GM12873 (cell line): ENCODE results near the gene XAB2.

Source experiments
- TF ChIP-seq, protein P1 (sequence below): IDR thresholded peaks from 2 replicates; pipeline ENCODE4 v1.5.1; 2012; ENCODE audit warnings: low read depth, mild to moderate bottlenecking, moderate library complexity, low read length, control low read depth; ENCODE audit not compliant: insufficient read depth; ENCODE audit errors: missing control alignments

Gene XAB2

DNA sequence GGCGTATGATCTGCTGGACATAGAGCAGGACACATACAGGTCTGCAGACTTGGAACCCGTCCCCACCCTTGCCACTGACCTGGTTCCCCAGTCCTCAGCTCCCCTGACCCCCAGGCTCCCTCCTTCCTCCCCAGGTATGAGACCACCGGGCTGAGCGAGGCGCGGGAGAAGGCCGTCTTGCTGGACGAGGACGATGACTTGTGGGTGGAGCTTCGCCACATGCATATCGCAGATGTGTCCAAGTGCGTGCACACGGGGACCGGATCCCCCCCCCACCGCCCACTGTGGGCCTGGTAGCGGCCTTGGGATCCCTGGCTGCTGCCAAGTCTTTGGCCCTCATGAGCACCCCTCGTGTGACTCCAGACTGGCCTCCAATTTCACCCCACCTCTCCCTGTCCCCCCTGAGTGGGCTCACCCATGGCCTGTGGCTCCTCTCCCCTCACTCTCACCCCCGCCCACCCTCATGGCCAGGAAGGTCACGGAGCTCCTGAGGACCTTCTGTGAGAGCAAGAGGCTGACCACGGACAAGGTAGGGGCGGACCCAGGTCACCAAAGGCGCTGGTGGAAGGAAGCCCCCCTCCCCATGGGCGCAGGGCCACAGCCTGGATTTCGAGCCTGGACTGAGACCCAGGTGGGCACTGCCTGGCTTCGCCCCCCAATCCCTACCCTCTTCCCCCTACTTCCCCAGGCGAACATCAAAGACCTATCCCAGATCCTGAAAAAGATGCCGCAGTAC, 13.1 kb upstream of the XAB2 start:
- TF ChIP-seq, protein P1, sequence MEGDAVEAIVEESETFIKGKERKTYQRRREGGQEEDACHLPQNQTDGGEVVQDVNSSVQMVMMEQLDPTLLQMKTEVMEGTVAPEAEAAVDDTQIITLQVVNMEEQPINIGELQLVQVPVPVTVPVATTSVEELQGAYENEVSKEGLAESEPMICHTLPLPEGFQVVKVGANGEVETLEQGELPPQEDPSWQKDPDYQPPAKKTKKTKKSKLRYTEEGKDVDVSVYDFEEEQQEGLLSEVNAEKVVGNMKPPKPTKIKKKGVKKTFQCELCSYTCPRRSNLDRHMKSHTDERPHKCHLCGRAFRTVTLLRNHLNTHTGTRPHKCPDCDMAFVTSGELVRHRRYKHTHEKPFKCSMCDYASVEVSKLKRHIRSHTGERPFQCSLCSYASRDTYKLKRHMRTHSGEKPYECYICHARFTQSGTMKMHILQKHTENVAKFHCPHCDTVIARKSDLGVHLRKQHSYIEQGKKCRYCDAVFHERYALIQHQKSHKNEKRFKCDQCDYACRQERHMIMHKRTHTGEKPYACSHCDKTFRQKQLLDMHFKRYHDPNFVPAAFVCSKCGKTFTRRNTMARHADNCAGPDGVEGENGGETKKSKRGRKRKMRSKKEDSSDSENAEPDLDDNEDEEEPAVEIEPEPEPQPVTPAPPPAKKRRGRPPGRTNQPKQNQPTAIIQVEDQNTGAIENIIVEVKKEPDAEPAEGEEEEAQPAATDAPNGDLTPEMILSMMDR, result no peak

DNA sequence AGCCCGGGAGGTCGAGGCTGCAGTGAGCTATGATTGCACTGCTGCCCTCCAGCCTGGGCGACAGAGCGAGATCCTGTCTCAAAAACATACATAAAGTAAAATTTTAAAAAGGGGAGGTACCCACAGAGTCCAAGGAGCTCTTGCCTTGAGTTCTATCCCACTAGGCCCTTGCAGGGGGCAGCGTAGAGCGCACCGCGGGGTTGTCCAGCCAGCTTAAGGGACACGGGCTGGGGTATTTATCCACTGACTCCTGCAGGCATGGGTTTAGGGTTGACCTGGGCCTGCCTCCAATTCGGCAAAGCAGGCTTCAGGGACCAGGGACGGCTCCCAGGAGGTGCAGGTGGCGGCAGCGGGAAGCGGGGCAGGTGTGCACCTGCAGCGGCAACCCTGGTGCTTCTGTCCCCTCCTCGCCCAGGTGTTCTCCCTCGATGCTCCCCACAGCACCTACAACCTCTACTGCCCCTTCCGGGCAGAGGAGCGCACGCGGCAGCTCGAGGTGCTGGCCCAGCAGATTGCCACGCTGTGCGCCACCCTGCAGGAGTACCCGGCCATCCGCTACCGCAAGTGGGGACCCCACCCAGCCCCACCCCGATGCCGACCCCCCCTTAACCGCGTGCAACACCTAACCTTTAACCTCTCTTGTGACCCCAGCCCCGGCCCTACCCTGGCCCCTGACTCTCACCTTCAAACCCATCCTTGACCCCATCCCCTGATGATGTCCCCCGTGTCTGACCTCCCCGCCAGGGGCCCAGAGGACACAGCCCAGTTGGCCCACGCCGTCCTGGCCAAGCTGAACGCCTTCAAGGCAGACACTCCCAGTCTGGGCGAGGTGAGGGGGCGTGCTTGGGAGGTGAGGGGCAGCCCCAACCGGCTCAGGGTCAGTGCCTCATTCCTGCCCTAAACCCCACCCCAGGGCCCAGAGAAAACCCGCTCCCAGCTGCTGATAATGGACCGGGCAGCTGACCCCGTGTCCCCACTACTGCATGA, 12.2 kb upstream of the XAB2 start:
- TF ChIP-seq, protein P1, result no peak

DNA sequence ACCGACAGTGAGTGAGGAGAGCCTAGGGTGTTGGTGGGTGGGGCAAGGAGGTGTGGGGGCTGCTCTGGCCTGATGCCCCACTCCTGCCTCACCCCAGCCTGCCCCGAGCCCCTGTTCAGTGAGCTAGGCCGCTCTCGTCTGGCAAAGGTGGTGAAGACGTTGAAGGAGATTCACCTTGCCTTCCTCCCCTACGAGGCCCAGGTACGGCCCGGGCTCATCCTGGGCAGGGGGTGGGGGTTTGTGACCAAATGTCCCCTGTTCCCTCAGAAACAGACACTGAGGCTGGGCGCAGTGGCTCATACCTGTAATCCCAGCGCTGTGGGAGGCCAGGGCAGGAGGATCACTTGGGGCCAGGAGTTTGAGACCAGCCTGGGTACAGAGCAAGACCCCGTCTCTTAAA, 11.5 kb upstream of the XAB2 start:
- TF ChIP-seq, protein P1, result no peak

DNA sequence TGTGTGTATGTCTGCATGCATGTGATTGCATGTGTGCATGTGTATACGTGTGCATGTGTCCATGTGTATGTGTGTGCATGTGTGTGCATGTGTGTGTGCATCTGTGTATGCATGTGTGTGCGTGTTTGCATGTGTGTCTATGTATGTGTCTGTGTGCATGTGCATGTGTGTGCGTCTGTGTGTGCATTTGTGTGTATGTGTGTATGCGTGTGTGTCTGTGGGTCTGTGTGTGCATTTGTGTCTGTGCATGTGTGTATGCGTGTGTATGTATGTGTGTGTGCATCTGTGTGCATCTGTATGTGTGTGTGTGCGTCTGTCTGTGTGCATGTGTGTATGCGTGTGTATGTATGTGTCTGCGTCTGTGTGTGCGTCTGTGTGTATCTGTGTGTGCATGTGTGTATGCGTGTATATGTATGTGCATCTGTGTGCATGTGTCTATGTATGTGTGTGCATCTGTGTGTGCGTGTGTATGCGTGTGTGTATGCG, 10.6 kb upstream of the XAB2 start:
- TF ChIP-seq, protein P1, result no peak

DNA sequence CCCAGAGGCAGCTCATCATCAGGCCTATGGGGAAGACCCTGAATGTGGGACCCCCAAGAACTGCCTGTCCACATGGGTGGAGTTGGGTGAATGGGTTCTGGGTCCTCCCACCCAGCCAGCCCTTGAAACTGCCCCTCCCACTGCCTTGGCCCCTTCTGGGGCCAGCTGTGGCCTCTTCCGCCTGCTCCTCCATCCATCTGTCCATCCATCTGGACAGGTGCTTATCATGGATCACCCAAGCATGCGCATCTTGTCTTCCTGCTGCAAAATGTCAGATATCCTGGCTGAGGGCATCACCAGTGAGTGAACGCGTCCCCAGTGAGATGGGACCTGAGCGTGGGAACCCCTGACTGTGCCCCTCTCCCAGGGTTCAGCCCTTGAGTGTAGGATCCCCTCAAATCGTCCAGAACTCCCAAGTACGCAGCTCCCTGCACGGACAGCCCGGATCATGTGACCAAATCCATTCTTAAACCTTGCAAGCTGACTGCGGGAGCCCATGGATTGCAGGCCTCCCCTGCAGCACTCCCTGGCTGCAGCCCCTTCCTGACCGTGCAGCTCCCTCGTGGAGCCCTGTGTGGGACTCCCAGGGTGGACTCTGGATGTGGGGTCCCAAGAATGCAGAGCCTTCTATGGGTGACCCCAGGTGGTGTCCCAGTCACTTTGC, 9.6 kb upstream of the XAB2 start:
- TF ChIP-seq, protein P1, result no peak

DNA sequence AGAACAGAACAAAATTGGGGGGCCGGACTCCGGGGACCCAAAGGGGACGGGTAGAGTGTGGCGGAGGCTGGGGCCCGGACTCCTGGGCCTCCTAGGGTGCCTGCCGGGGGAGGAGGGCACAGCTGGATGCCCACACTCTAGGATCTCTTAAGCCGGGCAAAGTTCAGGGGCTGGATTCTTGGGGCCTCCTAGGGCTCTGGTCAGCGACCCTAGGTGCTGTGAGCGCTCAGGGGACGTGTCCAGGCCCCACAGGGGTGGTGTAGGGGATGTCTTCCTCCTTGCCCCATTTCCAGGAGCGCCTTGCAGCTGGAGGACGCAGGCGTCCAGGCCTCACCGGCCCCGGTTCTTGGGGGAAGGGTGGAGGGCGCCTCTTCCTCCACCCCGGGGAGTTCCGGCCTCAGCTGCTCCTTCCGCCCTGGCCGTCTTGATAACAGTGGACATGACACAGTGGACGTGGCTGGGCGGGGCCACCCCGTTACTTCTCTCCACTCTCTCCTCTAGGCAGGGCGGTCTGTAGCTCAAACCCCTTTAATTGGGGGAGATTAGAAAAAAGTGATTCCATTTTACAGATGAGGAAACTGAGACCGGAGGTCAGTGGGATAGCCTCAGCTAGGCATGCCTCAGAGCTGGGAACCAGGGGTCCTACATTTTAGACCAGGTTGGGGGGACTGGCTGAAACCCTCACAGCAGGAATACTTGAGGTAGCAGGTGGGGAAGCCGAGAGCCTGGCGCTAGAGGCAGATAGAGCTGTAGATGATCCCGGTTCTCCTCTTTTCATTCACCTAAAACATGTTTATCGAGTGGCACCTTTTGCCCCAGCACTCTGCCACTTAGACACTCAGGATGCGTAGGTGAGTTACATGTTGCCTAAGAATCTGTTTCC, 8.3 kb upstream of the XAB2 start:
- TF ChIP-seq, protein P1, result no peak
